Hepatocyte (in vitro differentiated cells): ENCODE results near the gene ITPR1. TPM values are rescaled to one million over a fixed set of nuclear protein-coding genes. Genes with fewer than 3 reads are reported as not detected.

Experiments used
- DNase-seq: peaks from one replicate; pipeline ENCODE4 v3.0.0-alpha.2; 2016; ENCODE audit warnings: low spot score
- H2AFZ ChIP-seq: fragments of 200-600 bp; sonication (generic); 2 replicates; pipeline ENCODE4 v1.6.0; 2016; ENCODE audit warnings: antibody characterized with exemption, mild to moderate bottlenecking
- H3K27ac ChIP-seq: fragments of 200-600 bp; sonication (generic); 2 replicates; pipeline ENCODE4 v1.5.1; 2016; ENCODE audit warnings: mild to moderate bottlenecking
- H3K27me3 ChIP-seq: fragments of 200-600 bp; sonication (generic); 2 replicates; pipeline ENCODE4 v1.6.1; 2016
- H3K36me3 ChIP-seq: fragments of 200-600 bp; sonication (generic); replicated peaks from 2 replicates; pipeline ENCODE4 v1.5.1; 2016; ENCODE audit warnings: low read depth; ENCODE audit not compliant: insufficient read depth
- H3K4me1 ChIP-seq: fragments of 200-600 bp; sonication (generic); 2 replicates; pipeline ENCODE4 v1.5.1; 2016; ENCODE audit warnings: mild to moderate bottlenecking, moderate library complexity; ENCODE audit not compliant: insufficient read depth
- H3K4me2 ChIP-seq: fragments of 200-600 bp; sonication (generic); 2 replicates; pipeline ENCODE4 v1.6.0; 2016
- H3K4me3 ChIP-seq: fragments of 200-600 bp; sonication (generic); 2 replicates; pipeline ENCODE4 v1.5.1; 2016; ENCODE audit warnings: mild to moderate bottlenecking
- H3K79me2 ChIP-seq: fragments of 200-600 bp; sonication (generic); 2 replicates; pipeline ENCODE4 v1.6.0; 2017; ENCODE audit warnings: mild to moderate bottlenecking
- H3K9me2 ChIP-seq: fragments of 200-600 bp; sonication (generic); replicated peaks from 2 replicates; pipeline ENCODE4 v1.6.0; 2017; ENCODE audit warnings: mild to moderate bottlenecking; ENCODE audit not compliant: insufficient read depth
- H3K9me3 ChIP-seq: fragments of 200-600 bp; sonication (generic); 2 replicates; pipeline ENCODE4 v1.5.1; 2016; ENCODE audit warnings: low read depth, mild to moderate bottlenecking
- H4K20me1 ChIP-seq: fragments of 200-600 bp; sonication (generic); 2 replicates; pipeline ENCODE4 v1.6.0; 2016; ENCODE audit warnings: mild to moderate bottlenecking; ENCODE audit not compliant: insufficient read depth, poor library complexity, severe bottlenecking
- CTCF ChIP-seq: fragments of 200-600 bp; sonication (generic); IDR thresholded peaks from 2 replicates; pipeline ENCODE4 v1.5.1; 2016; ENCODE audit warnings: antibody characterized with exemption, mild to moderate bottlenecking; ENCODE audit not compliant: poor library complexity
- EZH2 ChIP-seq: fragments of 200-600 bp; sonication (generic); IDR thresholded peaks from 2 replicates; pipeline ENCODE4 v1.6.1; 2016; ENCODE audit warnings: antibody characterized with exemption, mild to moderate bottlenecking, borderline replicate concordance
- EZH2phosphoT487 ChIP-seq: fragments of 200-600 bp; sonication (generic); IDR thresholded peaks from one replicate; pipeline ENCODE4 v1.6.1; 2018; ENCODE audit warnings: antibody characterized with exemption, mild to moderate bottlenecking, low read depth, moderate library complexity; ENCODE audit not compliant: unreplicated experiment, severe bottlenecking
- WGBS: methylation state at CpG from one replicate; pipeline ENCODE4 v1.1.6; 2016; ENCODE audit warnings: low lambda C conversion rate; ENCODE audit errors: missing lambda C conversion rate; 5-methylcytosine and 5-hydroxymethylcytosine counted together
- polyA plus RNA-seq: library from polyadenylated mRNA; unstranded; fragments of >200 nt; fragmentation: Nextera tagmentation; extraction: Ambion mirVana; gene quantifications from 2 replicates; pipeline ENCODE4 v1.2.1, GENCODE V29; 2016
- total RNA-seq: library from RNA; depleted of rRNA; stranded (reverse); fragments of >200 nt; gene quantifications from 2 replicates; pipeline ENCODE4 v1.2.3, GENCODE V29; 2014

ITPR1 gene
- total and polyA plus RNA-seq, 2 experiments from 2014 or later = 46.8 to 90.8 TPM

- Histone ChIP-seq H3K36me3 (no peaks in the 10 kb centered on the region), H3K4me1 (no peaks in the 10 kb centered on the region), H3K4me3 (no peak overlapping the region), H3K4me2 (no peak overlapping the region), H3K27ac (no peak overlapping the region), H3K27me3 (no peaks in the 10 kb centered on the region), H3K9me2 (no peaks in the 10 kb centered on the region), H3K9me3 (no peaks in the 10 kb centered on the region), H2AFZ (no peak overlapping the region), H3K79me2 (peaks cover 18% of the 10 kb centered on the region), H4K20me1 (no peaks in the 10 kb centered on the region)
- TF ChIP-seq CTCF = no peak
- no peak for TF ChIP-seq EZH2
- TF ChIP-seq EZH2phosphoT487 = no peak
- DNase-seq = no peak
Measured at GRCh38 chr3:4575381-4575780, 82.2 kb downstream of the ITPR1 start.

- Histone ChIP-seq H3K36me3 (no peaks in the 10 kb centered on the region), H2AFZ (no peak overlapping the region), H3K4me1 (peaks cover 11% of the 10 kb centered on the region), H3K9me3 (no peaks in the 10 kb centered on the region), H3K4me3 (no peak overlapping the region), H3K27me3 (no peaks in the 10 kb centered on the region), H3K4me2 (no peak overlapping the region), H4K20me1 (no peaks in the 10 kb centered on the region), H3K27ac (no peak overlapping the region), H3K9me2 (no peaks in the 10 kb centered on the region), H3K79me2 (peaks cover 19% of the 10 kb centered on the region)
- DNase-seq = no peak
- 88% methylated on average over 3 of the region's 3 CpGs for WGBS
- TF ChIP-seq EZH2phosphoT487 = no peak
- no peak for TF ChIP-seq EZH2
- no peak for TF ChIP-seq CTCF
Measured at GRCh38 chr3:4577721-4578120, 84.6 kb downstream of the ITPR1 start.

GRCh38 chr3:4580346-4581123 is 87.4 kb downstream of the ITPR1 start:
- 78% methylated on average over 14 of the region's 14 CpGs for WGBS
- no peak overlapping the region for H2AFZ ChIP-seq

More at GRCh38 chr3:4580346-4581123, 87.4 kb downstream of the ITPR1 start:
- Histone ChIP-seq H3K9me2 (no peaks in the 10 kb centered on the region), H3K27ac (peak overlapping the region; percentile 81), H3K9me3 (no peaks in the 10 kb centered on the region), H4K20me1 (no peaks in the 10 kb centered on the region), H3K79me2 (peaks cover 18% of the 10 kb centered on the region), H3K36me3 (no peaks in the 10 kb centered on the region), H3K4me3 (no peak overlapping the region), H3K27me3 (no peaks in the 10 kb centered on the region), H3K4me2 (no peak overlapping the region), H3K4me1 (peaks cover 24% of the 10 kb centered on the region)
- TF ChIP-seq CTCF (no peak), EZH2 (no peak), EZH2phosphoT487 (no peak)
- DNase-seq = no peak
